HG02623 (cell line): ENCODE measurements around the gene SEC22B.
"Not testable (repeated sequence)": the region's sequence is repeated elsewhere in the genome, so short reads cannot be mapped to it uniquely, and the experiment has no call there.

Experiments used
- ATAC-seq: cut with Tn5 transposase; IDR thresholded peaks from one replicate; pipeline ENCODE4 v1.9.1; 2021; ENCODE audit warnings: moderate library complexity; ENCODE audit not compliant: unreplicated experiment

The SEC22B gene

DNA sequence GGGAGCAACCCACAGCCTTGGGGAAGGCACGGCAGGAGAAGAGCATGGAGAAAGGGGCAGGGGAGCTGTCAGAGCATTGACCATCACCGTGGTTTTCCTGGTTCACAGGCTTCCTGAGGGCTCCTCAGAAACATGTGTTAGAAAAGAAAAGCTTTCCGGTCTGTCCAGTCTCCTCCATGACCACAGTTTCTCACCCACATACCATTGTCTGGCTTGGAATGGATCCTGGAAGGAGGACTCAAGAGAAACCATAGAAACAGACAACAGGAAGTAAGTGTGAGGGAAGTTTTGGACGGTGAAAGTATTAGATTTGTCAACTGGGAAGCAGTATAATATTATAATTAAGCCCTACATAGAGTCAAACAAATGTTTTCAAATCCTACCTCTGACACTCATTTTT lies 55.8 kb downstream of the SEC22B start:
- not testable (repeated sequence) for ATAC-seq

DNA sequence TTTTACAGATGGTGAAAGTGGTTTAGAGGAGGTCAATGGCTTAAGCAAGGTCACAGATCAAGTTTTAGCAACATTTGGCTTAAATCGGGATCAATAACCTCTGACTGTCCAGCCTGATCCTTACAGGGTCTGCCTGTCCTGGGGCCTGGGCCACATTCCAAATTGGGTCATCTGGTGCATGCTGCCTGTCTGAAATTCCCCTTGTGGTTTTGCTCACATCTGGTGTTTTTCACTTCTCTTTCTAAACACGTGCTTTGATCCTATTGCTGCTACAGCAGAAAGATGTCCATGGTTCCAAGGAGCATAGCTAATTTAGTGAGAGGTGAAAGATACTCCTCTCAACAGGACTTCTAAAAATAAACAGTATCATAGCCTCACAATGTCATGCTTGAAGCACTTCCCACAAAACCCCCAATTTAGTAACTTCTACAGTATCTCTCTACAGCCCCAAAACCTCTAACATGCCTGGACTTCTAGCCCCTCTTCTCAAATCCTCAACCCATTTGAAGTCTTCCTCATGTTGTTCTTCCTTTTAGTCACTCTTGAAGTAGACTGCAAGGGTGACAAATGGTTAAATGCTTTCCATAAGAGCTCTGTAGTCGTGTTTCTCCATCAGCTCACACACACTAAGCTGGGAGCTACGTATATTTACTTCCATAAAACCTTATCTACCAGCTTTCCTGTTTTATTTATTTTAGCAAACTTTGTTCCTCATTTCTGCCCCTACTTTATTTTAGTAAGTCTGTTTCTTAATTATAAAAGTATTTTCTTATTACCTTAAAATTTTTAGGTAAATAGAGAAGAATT lies 58.7 kb downstream of the SEC22B start:
- peak; percentile 59 for ATAC-seq

DNA sequence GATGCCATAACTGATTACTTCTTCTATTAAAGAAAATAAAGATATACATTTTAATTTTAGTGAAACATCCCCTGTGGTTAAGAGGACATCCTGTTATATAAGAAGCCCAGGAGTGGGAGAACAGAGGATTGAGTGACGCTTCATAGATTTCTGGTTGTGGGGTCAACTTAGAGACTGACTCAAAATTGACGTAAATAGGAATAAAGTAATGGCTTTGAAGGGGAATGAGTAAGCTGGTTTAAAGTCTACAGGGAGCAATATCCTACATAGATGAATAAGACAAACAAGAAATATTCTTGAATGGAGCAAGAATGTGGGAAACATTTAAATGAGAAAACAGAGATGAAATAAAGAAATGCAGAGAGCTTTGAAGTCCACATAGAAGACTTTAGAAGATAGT lies 60.2 kb downstream of the SEC22B start:
- not testable (repeated sequence) for ATAC-seq

DNA sequence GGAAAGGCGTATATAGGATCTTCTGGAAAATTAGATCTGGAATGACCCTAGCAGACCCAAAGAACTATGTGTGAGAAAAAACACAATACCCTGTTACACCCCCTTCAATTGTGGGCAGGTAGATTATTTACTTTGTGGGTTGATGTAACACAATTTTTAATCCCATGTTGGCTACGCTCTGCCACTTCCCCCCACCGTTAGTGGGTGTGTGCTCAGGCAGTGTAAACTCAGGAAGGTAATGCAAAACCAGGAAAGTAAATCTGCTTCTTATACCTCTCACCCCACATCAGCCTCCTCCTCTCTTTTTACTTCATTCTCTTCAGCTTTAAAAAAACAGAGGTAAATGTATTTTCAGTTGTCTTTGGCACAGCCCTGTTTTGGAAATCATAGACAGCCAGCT lies 63.2 kb downstream of the SEC22B start:
- ATAC-seq: not testable (repeated sequence)

DNA sequence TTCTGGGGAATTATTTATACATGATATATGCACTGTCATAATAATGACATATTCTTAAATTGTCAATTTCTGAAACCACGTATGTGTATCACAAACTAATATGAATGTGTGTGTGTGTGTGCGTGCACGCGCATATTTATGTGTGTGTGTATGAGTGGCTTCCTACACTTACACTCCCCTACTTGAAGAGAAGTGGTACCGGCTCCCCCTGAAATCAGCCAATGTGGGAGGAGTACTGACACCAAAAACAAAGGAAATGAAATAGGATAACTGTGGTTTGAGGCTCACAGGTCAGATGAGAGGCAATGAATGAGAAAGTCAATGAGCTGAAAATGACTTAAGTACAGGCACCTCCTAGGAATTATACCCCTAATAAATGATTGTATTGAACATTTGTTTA lies 64.1 kb downstream of the SEC22B start:
- ATAC-seq: not testable (repeated sequence)

DNA sequence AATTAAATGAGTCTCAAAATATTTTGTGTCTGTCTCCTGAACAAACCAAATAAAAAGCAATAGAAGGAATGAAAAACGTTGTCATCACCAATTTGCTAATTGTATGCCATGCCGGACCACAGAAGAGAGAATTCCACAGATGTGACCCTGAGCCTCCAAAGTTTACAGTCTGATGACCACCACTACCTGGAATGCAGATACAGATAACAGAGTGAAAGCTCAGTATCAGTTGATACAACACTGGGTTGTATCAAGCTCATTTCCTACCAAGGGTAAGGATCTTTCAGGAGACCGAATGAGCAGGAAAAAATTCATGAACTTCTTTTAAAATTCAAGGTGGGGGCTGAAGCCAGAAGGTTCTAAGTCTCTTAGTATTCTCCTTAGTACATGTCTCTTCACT lies 64.5 kb downstream of the SEC22B start:
- not testable (repeated sequence) for ATAC-seq

DNA sequence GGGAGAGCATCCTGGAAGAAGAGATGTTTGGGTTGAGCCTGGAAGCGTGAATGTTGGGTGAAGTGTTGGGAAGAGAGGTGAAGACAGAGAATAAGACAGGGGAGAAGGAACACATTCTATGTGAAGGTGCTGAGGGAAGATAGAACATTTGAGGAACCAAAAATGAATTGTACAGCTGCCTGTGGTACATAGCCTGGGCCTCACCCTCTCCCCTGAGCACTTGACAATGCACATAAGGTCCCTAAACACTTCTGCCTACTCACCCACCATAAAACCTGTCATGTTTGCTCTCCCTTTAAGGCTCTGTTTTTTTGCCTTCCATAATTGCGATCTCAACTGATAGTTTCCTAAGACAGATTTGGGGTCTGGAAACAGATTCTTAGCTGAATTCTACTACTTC lies 65.3 kb downstream of the SEC22B start:
- not testable (repeated sequence) for ATAC-seq

DNA sequence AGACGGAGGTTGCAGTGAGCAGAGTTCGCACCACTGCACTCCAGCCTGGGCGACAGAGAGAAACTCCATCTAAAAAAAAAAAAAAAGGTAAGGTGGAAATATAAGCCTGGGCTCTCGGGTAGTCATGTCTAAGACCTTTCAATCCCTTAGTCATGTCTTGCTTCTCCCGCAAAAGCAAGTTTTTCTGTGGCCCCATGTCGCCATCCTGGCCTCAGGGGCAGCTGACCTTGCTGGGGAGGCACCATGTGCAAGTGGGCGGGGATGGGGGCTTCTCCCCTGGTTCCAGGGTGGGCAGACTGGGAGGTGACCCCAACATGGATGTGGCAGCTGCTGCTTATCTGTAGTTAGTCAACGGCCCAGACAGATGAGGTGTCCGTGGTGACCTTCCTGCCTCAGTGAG lies 66.7 kb downstream of the SEC22B start:
- ATAC-seq: not testable (repeated sequence)

DNA sequence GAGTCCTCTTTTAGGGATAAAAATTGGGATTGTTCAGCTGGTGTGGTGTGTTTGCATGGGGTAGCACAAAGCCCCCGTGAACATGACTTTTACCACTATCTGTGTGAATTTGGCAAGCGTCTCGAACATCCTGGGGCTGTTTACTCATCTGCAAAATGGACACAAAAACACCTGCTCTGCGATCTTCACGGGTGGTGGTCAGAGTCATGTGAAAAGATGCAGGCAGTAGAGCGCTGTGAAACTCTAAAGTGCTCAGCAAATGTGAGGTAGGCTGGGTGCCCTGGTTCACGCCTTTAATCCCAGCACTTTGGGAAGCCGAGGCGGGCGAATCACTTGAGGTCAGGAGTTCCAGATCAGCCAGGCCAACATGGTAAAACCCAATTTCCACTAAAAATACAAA lies 67.1 kb downstream of the SEC22B start:
- not testable (repeated sequence) for ATAC-seq

DNA sequence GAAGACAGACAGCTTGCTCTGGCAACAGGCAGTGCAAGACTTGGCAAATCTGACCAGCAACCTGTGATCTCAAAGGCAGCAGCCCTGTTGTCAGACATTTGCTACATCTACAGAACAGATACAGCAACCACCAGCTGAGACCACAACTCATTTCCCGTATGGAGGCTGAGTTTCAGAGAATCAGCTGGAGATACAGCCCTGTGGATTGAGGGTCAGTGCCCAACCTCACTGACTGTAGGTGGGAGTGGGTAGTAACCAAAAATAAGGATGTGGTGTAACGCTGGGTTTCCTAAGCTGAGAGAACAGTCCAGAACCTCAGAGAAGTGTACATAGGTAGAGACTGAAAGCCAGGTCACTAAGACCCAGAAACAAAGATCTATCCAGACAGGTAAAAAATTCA lies 71.0 kb downstream of the SEC22B start:
- ATAC-seq: not testable (repeated sequence)

DNA sequence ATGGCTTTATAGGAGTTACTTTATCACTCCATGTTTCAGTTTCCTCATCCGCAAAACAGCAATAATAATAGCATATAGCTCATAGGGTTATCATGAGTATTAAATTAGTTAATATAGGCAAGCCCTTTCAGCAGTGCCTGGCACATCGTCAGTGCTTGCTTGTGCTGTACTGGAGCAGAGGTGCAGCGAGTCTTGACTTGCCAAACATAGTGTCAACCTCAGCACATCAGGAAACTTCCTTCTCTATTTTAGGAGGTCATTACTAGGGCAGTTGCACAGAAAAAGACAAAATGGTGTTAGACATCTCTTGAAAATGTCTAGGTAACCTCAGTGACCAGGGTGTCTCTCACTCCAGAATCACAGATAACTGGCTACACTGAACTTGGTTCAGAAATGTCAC lies 72.6 kb downstream of the SEC22B start:
- not testable (repeated sequence) for ATAC-seq

DNA sequence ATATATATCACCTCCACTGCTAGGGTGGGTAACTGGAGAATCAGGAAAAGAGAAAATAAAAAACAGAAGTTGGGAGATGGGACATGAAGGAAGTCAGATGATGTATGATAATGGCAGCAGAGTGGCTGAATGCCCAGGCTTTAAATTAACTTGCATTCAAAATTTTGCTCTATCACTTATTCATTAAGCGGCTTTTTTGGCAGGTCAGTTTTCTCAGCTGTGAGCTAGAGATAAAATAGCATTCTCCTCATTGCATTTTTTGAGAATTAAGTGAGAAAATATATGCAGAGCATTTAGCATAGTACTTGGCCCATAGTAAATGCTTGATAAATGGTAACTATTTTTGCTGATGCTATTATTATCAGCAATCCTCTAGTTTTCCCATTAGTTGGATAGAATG lies 74.7 kb downstream of the SEC22B start:
- not testable (repeated sequence) for ATAC-seq
